ENCODE results near the gene USP36. TPM values are rescaled to one million over a fixed set of nuclear protein-coding genes. Genes with fewer than 3 reads are reported as not detected.

The USP36 gene
- total and polyA plus RNA-seq, 9 of the 15 experiments (the other 6 are each of a cell fraction or from before 2014, with no cell fraction given), result 6.4 to 72.8 (median 22.5) TPM

DNA sequence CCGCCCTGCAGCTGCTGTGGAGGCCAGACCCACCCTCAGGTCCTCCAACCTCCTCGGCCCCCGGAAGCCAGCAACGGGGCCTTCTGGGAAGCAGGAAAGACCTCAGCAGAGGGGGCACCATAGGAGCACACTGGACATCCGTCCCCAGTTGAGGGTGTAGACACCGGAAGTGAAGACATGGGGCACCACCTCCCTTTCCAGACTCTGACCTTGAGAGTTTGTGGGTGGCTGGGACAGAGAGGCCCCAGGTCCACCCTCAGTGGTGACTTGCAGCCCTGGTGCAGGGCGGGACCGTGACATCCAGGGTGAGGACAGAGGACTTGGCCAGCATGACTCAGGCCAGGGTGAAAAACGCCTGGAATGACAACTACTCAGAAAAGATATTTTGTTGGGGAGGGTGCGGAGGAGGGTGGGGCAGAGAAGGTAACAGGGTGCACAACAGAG is 42.5 kb upstream of the USP36 start (continued):
- TF ChIP-seq, protein P1, sequence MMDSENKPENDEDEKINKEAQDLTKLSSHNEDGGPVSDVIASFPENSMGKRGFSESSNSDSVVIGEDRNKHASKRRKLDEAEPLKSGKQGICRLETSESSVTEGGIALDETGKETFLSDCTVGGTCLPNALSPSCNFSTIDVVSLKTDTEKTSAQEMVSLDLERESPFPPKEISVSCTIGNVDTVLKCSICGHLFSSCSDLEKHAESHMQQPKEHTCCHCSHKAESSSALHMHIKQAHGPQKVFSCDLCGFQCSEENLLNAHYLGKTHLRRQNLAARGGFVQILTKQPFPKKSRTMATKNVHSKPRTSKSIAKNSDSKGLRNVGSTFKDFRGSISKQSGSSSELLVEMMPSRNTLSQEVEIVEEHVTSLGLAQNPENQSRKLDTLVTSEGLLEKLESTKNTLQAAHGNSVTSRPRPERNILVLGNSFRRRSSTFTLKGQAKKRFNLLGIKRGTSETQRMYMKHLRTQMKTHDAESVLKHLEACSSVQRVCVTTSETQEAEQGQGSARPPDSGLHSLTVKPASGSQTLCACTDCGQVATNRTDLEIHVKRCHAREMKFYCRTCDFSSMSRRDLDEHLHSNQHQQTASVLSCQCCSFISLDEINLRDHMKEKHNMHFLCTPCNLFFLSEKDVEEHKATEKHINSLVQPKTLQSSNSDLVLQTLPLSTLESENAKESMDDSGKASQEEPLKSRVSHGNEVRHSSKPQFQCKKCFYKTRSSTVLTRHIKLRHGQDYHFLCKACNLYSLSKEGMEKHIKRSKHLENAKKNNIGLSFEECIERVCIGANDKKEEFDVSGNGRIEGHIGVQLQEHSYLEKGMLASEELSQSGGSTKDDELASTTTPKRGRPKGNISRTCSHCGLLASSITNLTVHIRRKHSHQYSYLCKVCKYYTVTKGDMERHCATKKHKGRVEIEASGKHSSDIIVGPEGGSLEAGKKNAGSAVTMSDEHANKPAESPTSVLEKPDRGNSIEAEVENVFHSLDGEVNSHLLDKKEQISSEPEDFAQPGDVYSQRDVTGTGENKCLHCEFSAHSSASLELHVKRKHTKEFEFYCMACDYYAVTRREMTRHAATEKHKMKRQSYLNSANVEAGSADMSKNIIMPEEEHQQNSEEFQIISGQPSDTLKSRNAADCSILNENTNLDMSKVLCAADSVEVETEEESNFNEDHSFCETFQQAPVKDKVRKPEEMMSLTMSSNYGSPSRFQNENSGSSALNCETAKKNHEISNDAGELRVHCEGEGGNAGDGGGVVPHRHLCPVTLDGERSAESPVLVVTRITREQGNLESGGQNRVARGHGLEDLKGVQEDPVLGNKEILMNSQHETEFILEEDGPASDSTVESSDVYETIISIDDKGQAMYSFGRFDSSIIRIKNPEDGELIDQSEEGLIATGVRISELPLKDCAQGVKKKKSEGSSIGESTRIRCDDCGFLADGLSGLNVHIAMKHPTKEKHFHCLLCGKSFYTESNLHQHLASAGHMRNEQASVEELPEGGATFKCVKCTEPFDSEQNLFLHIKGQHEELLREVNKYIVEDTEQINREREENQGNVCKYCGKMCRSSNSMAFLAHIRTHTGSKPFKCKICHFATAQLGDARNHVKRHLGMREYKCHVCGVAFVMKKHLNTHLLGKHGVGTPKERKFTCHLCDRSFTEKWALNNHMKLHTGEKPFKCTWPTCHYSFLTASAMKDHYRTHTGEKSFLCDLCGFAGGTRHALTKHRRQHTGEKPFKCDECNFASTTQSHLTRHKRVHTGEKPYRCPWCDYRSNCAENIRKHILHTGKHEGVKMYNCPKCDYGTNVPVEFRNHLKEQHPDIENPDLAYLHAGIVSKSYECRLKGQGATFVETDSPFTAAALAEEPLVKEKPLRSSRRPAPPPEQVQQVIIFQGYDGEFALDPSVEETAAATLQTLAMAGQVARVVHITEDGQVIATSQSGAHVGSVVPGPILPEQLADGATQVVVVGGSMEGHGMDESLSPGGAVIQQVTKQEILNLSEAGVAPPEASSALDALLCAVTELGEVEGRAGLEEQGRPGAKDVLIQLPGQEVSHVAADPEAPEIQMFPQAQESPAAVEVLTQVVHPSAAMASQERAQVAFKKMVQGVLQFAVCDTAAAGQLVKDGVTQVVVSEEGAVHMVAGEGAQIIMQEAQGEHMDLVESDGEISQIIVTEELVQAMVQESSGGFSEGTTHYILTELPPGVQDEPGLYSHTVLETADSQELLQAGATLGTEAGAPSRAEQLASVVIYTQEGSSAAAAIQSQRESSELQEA (IDR thresholded peaks at IDR 0.05; ENCODE audit: low read depth), result no peak
- TF ChIP-seq, protein P2, sequence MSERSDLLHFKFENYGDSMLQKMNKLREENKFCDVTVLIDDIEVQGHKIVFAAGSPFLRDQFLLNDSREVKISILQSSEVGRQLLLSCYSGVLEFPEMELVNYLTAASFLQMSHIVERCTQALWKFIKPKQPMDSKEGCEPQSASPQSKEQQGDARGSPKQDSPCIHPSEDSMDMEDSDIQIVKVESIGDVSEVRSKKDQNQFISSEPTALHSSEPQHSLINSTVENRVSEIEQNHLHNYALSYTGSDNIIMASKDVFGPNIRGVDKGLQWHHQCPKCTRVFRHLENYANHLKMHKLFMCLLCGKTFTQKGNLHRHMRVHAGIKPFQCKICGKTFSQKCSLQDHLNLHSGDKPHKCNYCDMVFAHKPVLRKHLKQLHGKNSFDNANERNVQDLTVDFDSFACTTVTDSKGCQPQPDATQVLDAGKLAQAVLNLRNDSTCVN (CRISPR knock-in tag; IDR thresholded peaks at IDR 0.05), result no peak
- peak; percentile 76 for TF ChIP-seq C11orf30 (IDR thresholded peaks at IDR 0.05; ENCODE audit: low read depth)
- TF ChIP-seq, protein P3, sequence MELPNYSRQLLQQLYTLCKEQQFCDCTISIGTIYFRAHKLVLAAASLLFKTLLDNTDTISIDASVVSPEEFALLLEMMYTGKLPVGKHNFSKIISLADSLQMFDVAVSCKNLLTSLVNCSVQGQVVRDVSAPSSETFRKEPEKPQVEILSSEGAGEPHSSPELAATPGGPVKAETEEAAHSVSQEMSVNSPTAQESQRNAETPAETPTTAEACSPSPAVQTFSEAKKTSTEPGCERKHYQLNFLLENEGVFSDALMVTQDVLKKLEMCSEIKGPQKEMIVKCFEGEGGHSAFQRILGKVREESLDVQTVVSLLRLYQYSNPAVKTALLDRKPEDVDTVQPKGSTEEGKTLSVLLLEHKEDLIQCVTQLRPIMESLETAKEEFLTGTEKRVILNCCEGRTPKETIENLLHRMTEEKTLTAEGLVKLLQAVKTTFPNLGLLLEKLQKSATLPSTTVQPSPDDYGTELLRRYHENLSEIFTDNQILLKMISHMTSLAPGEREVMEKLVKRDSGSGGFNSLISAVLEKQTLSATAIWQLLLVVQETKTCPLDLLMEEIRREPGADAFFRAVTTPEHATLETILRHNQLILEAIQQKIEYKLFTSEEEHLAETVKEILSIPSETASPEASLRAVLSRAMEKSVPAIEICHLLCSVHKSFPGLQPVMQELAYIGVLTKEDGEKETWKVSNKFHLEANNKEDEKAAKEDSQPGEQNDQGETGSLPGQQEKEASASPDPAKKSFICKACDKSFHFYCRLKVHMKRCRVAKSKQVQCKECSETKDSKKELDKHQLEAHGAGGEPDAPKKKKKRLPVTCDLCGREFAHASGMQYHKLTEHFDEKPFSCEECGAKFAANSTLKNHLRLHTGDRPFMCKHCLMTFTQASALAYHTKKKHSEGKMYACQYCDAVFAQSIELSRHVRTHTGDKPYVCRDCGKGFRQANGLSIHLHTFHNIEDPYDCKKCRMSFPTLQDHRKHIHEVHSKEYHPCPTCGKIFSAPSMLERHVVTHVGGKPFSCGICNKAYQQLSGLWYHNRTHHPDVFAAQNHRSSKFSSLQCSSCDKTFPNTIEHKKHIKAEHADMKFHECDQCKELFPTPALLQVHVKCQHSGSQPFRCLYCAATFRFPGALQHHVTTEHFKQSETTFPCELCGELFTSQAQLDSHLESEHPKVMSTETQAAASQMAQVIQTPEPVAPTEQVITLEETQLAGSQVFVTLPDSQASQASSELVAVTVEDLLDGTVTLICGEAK (IDR thresholded peaks at IDR 0.05), result peak; percentile 74; the same call in 1 of the 2 replicates
- TF ChIP-seq, protein P3 (CRISPR knock-in tag; IDR thresholded peaks at IDR 0.05), result no peak

Data from K562 (cell line).